ENCODE data around the gene MID1.
"Not testable (repeated sequence)": the region's sequence is repeated elsewhere in the genome, so short reads cannot be mapped to it uniquely, and the experiment has no call there.

The MID1 gene

DNA sequence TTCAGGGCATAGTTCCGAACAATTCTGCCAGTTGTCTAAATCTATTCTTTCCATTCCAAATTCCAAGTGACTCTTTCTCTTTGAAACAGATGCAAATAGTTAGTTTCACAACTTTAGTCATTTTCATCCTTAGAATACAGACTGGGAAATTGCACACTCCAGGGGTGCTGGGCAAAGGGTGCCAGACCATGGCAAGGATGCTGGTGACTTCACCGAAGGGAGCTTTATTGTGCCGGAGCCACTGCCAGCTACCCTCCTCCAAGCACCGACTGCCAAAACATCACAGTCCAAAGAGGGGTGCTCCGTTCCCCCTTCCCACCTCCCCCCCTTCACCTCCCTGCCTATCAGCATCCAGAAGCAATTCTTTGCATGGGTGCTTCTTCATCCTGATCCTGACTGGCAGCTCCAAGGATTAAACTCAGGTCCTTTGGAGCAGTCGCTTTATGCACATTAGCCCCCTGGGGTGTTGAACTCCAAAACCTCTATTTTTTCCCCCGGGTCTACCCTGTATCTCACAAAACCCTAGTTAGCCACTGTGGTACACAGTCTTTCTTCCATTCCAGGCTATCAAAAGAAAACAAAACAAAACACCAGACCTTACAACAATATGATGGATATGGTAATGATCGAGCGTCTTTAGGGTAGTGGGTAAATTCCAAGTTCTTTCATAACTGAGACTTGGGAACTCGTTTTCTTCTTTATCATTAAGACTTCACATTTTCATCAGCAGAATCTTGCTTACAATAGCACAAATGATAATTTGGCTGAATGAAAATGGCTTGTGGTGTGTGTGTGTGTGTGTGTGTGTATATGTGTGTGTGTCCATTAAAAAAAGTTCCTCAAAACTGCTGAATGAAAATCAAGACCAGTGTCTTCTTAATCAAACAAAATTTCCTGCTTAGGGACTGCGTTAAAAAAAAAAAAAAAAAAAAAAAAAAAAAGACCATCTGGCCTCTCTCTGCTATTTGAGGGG, 28.7 kb downstream of the MID1 start:
- H3K4me3 ChIP-seq (ENCODE audit: low read depth, low read length): no peak overlapping the region
- no peak for DNase-seq (ENCODE audit: low read depth)

GRCh38 chrX:10589787-10590186, 30.6 kb downstream of the MID1 start:
- DNase-seq (ENCODE audit: low read depth); H3K4me3 ChIP-seq (ENCODE audit: low read depth, low read length): not testable (repeated sequence)

More for the DNA sequence above, 28.7 kb downstream of the MID1 start:
- TF ChIP-seq MYC (IDR thresholded peaks at IDR 0.05; ENCODE audit: low read depth, low read length) (no peak), MAX (IDR thresholded peaks at IDR 0.05; ENCODE audit: low read depth, low read length) (no peak), POLR2A (IDR thresholded peaks at IDR 0.05; ENCODE audit: extremely low read depth, insufficient read length) (no peak)
- TF ChIP-seq, protein P1, sequence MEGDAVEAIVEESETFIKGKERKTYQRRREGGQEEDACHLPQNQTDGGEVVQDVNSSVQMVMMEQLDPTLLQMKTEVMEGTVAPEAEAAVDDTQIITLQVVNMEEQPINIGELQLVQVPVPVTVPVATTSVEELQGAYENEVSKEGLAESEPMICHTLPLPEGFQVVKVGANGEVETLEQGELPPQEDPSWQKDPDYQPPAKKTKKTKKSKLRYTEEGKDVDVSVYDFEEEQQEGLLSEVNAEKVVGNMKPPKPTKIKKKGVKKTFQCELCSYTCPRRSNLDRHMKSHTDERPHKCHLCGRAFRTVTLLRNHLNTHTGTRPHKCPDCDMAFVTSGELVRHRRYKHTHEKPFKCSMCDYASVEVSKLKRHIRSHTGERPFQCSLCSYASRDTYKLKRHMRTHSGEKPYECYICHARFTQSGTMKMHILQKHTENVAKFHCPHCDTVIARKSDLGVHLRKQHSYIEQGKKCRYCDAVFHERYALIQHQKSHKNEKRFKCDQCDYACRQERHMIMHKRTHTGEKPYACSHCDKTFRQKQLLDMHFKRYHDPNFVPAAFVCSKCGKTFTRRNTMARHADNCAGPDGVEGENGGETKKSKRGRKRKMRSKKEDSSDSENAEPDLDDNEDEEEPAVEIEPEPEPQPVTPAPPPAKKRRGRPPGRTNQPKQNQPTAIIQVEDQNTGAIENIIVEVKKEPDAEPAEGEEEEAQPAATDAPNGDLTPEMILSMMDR (IDR thresholded peaks at IDR 0.05; ENCODE audit: low read depth, low read length): no peak

GRCh38 chrX:10589098-10589497, 31.3 kb downstream of the MID1 start:
- TF ChIP-seq MYC (IDR thresholded peaks at IDR 0.05; ENCODE audit: low read depth, low read length) (no peak), POLR2A (IDR thresholded peaks at IDR 0.05; ENCODE audit: extremely low read depth, insufficient read length) (no peak), MAX (IDR thresholded peaks at IDR 0.05; ENCODE audit: low read depth, low read length) (no peak)
- TF ChIP-seq, protein P1 (IDR thresholded peaks at IDR 0.05; ENCODE audit: low read depth, low read length): no peak
- no peak for DNase-seq (ENCODE audit: low read depth)
- no peak overlapping the region for H3K4me3 ChIP-seq (ENCODE audit: low read depth, low read length)

- not testable (repeated sequence) for H3K4me3 ChIP-seq (ENCODE audit: low read depth, low read length); DNase-seq (ENCODE audit: low read depth)
Observed at GRCh38 chrX:10584882-10585281, 35.5 kb downstream of the MID1 start.

DNA sequence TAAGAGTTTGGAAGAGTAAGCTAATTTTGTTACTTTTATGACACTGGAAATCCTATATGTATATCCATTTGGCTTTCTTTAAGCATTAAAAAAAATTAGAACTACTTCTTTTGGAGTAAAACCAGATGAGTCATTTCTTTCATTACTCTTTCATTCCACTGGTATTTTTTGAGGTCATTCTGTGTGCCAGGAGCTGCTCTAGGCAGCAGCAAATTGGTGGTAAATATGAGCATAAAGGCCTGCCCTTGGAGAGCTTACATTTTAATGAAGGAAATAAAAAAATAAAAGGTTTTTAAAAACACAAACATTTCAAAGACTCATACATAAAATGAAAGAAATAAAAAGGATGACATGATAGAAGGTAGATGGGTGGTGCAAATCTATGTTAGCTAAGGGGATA, 37.4 kb downstream of the MID1 start:
- TF ChIP-seq MAX (IDR thresholded peaks at IDR 0.05; ENCODE audit: low read depth, low read length): no peak
- TF ChIP-seq POLR2A (IDR thresholded peaks at IDR 0.05; ENCODE audit: extremely low read depth, insufficient read length): no peak
- no peak for TF ChIP-seq MYC (IDR thresholded peaks at IDR 0.05; ENCODE audit: low read depth, low read length)
- TF ChIP-seq, protein P1 (IDR thresholded peaks at IDR 0.05; ENCODE audit: low read depth, low read length): no peak
- no peak for DNase-seq (ENCODE audit: low read depth)
- H3K4me3 ChIP-seq (ENCODE audit: low read depth, low read length): no peak overlapping the region

- H3K4me3 ChIP-seq (ENCODE audit: low read depth, low read length): no peak overlapping the region
- TF ChIP-seq, protein P1 (IDR thresholded peaks at IDR 0.05; ENCODE audit: low read depth, low read length): no peak
- TF ChIP-seq POLR2A (IDR thresholded peaks at IDR 0.05; ENCODE audit: extremely low read depth, insufficient read length) (no peak), MAX (IDR thresholded peaks at IDR 0.05; ENCODE audit: low read depth, low read length) (no peak), MYC (IDR thresholded peaks at IDR 0.05; ENCODE audit: low read depth, low read length) (no peak)
- DNase-seq (ENCODE audit: low read depth): no peak
Observed at GRCh38 chrX:10582215-10582733, 38.1 kb downstream of the MID1 start.

All from NB4 (cell line).